ENCODE measurements around the gene SIGLEC10. TPM values are rescaled to one million over a fixed set of nuclear protein-coding genes. Genes with fewer than 3 reads are reported as not detected.
A peak's percentile ranks its signal among the peaks of the same experiment; 100 is the strongest.
"Not testable (repeated sequence)": the region's sequence is repeated elsewhere in the genome, so short reads cannot be mapped to it uniquely, and the experiment has no call there.

Gene SIGLEC10
- 14.1 TPM for polyA plus RNA-seq (2012; ENCODE audit: low read depth, missing spikeins)

GRCh38 chr19:51417107-51417809, at the start of gene SIGLEC10:
Gene SIGLEC10 (minus strand): TSS chr19:51417642. CDS start chr19:51417581, 61 bp downstream.
- TF ChIP-seq PAX5 (IDR thresholded peaks at IDR 0.05; ENCODE audit: insufficient read depth, low read length, severe bottlenecking), result peak; percentile 61
- peak; percentile 52; the same call in 1 of the 2 replicates for TF ChIP-seq POLR2A (IDR thresholded peaks at IDR 0.05; ENCODE audit: low read depth, low read length)
- peak; percentile 88 for TF ChIP-seq SPI1 (IDR thresholded peaks at IDR 0.05; ENCODE audit: low read depth, low read length)
- TF ChIP-seq POLR2AphosphoS5 (IDR thresholded peaks at IDR 0.05; ENCODE audit: low read depth, low read length), result no peak; the same call in 1 of the 2 replicates
- peak; percentile 63 for TF ChIP-seq TAF1 (IDR thresholded peaks at IDR 0.05; ENCODE audit: low read depth, low read length)
- peak; percentile 71 for TF ChIP-seq POU2F2 (IDR thresholded peaks at IDR 0.05; ENCODE audit: low read depth, low read length)
- peak; percentile 80 for DNase-seq (ENCODE audit: insufficient read length, low spot score)
- FAIRE-seq, result peak; percentile 92

- DNase-seq (ENCODE audit: insufficient read length, low spot score) (no peak), FAIRE-seq (no peak)
- TF ChIP-seq SPI1 (IDR thresholded peaks at IDR 0.05; ENCODE audit: low read depth, low read length) (no peak), PAX5 (IDR thresholded peaks at IDR 0.05; ENCODE audit: insufficient read depth, low read length, severe bottlenecking) (no peak), POLR2A (IDR thresholded peaks at IDR 0.05; ENCODE audit: low read depth, low read length) (no peak), POU2F2 (IDR thresholded peaks at IDR 0.05; ENCODE audit: low read depth, low read length) (no peak), TAF1 (IDR thresholded peaks at IDR 0.05; ENCODE audit: low read depth, low read length) (no peak), POLR2AphosphoS5 (IDR thresholded peaks at IDR 0.05; ENCODE audit: low read depth, low read length) (no peak)
Measured at GRCh38 chr19:51466723-51467122, 49.3 kb upstream of the SIGLEC10 start.

- FAIRE-seq; DNase-seq (ENCODE audit: insufficient read length, low spot score): not testable (repeated sequence)
Measured at GRCh38 chr19:51463976-51464581, 46.6 kb upstream of the SIGLEC10 start.

- DNase-seq (ENCODE audit: insufficient read length, low spot score), result no peak
- TF ChIP-seq SPI1 (IDR thresholded peaks at IDR 0.05; ENCODE audit: low read depth, low read length), result no peak
- TF ChIP-seq PAX5 (IDR thresholded peaks at IDR 0.05; ENCODE audit: insufficient read depth, low read length, severe bottlenecking), result no peak
- TF ChIP-seq TAF1 (IDR thresholded peaks at IDR 0.05; ENCODE audit: low read depth, low read length), result no peak
- TF ChIP-seq POU2F2 (IDR thresholded peaks at IDR 0.05; ENCODE audit: low read depth, low read length), result no peak
- TF ChIP-seq POLR2A (IDR thresholded peaks at IDR 0.05; ENCODE audit: low read depth, low read length), result no peak
- no peak for TF ChIP-seq POLR2AphosphoS5 (IDR thresholded peaks at IDR 0.05; ENCODE audit: low read depth, low read length)
- FAIRE-seq, result no peak
Measured at GRCh38 chr19:51462681-51463080, 45.2 kb upstream of the SIGLEC10 start.

- TF ChIP-seq SPI1 (IDR thresholded peaks at IDR 0.05; ENCODE audit: low read depth, low read length) (no peak), POLR2A (IDR thresholded peaks at IDR 0.05; ENCODE audit: low read depth, low read length) (no peak), POLR2AphosphoS5 (IDR thresholded peaks at IDR 0.05; ENCODE audit: low read depth, low read length) (no peak), POU2F2 (IDR thresholded peaks at IDR 0.05; ENCODE audit: low read depth, low read length) (no peak), TAF1 (IDR thresholded peaks at IDR 0.05; ENCODE audit: low read depth, low read length) (no peak), PAX5 (IDR thresholded peaks at IDR 0.05; ENCODE audit: insufficient read depth, low read length, severe bottlenecking) (no peak)
- FAIRE-seq (no peak), DNase-seq (ENCODE audit: insufficient read length, low spot score) (no peak)
Measured at GRCh38 chr19:51462276-51462675, 44.8 kb upstream of the SIGLEC10 start.

- DNase-seq (ENCODE audit: insufficient read length, low spot score) (no peak), FAIRE-seq (no peak)
- TF ChIP-seq POLR2AphosphoS5 (IDR thresholded peaks at IDR 0.05; ENCODE audit: low read depth, low read length), result no peak
- no peak for TF ChIP-seq TAF1 (IDR thresholded peaks at IDR 0.05; ENCODE audit: low read depth, low read length)
Measured at GRCh38 chr19:51461723-51462161, 44.3 kb upstream of the SIGLEC10 start.

GRCh38 chr19:51460164-51460992, 42.9 kb upstream of the SIGLEC10 start:
- DNase-seq (ENCODE audit: insufficient read length, low spot score), result no peak
- TF ChIP-seq POU2F2 (IDR thresholded peaks at IDR 0.05; ENCODE audit: low read depth, low read length) (no peak), POLR2AphosphoS5 (IDR thresholded peaks at IDR 0.05; ENCODE audit: low read depth, low read length) (no peak), SPI1 (IDR thresholded peaks at IDR 0.05; ENCODE audit: low read depth, low read length) (no peak), TAF1 (IDR thresholded peaks at IDR 0.05; ENCODE audit: low read depth, low read length) (no peak), POLR2A (IDR thresholded peaks at IDR 0.05; ENCODE audit: low read depth, low read length) (no peak), PAX5 (IDR thresholded peaks at IDR 0.05; ENCODE audit: insufficient read depth, low read length, severe bottlenecking) (no peak)
- no peak for FAIRE-seq

- TF ChIP-seq PAX5 (IDR thresholded peaks at IDR 0.05; ENCODE audit: insufficient read depth, low read length, severe bottlenecking) (no peak), SPI1 (IDR thresholded peaks at IDR 0.05; ENCODE audit: low read depth, low read length) (no peak), TAF1 (IDR thresholded peaks at IDR 0.05; ENCODE audit: low read depth, low read length) (no peak), POLR2A (IDR thresholded peaks at IDR 0.05; ENCODE audit: low read depth, low read length) (no peak), POLR2AphosphoS5 (IDR thresholded peaks at IDR 0.05; ENCODE audit: low read depth, low read length) (no peak), POU2F2 (IDR thresholded peaks at IDR 0.05; ENCODE audit: low read depth, low read length) (no peak)
- DNase-seq (ENCODE audit: insufficient read length, low spot score) (no peak), FAIRE-seq (no peak)
Measured at GRCh38 chr19:51458899-51459505, 41.6 kb upstream of the SIGLEC10 start.

GRCh38 chr19:51458051-51458645, 40.7 kb upstream of the SIGLEC10 start, which contains the start of gene SIGLEC8:
Gene SIGLEC8 (minus strand): TSS chr19:51458454. CDS start chr19:51458387, 67 bp downstream.
- TF ChIP-seq POLR2A (IDR thresholded peaks at IDR 0.05; ENCODE audit: low read depth, low read length) (no peak), TAF1 (IDR thresholded peaks at IDR 0.05; ENCODE audit: low read depth, low read length) (no peak), SPI1 (IDR thresholded peaks at IDR 0.05; ENCODE audit: low read depth, low read length) (no peak), PAX5 (IDR thresholded peaks at IDR 0.05; ENCODE audit: insufficient read depth, low read length, severe bottlenecking) (no peak)
- no peak for DNase-seq (ENCODE audit: insufficient read length, low spot score)
- no peak for FAIRE-seq

Data from GM12891 (cell line).